ENCODE data around the gene FCGR3B. TPM values are rescaled to one million over a fixed set of nuclear protein-coding genes. Genes with fewer than 3 reads are reported as not detected.
"Not testable (repeated sequence)": the region's sequence is repeated elsewhere in the genome, so short reads cannot be mapped to it uniquely, and the experiment has no call there.

The FCGR3B gene
- total RNA-seq, 1 experiment from 2014 or later = not detected

- not testable (repeated sequence) for DNase-seq, H3K9me3 ChIP-seq, H3K36me3 ChIP-seq, H3K4me3 ChIP-seq, H3K27me3 ChIP-seq
These were observed 42.4 kb downstream of the FCGR3B start for GRCh38 chr1:161588596-161588995.

DNA sequence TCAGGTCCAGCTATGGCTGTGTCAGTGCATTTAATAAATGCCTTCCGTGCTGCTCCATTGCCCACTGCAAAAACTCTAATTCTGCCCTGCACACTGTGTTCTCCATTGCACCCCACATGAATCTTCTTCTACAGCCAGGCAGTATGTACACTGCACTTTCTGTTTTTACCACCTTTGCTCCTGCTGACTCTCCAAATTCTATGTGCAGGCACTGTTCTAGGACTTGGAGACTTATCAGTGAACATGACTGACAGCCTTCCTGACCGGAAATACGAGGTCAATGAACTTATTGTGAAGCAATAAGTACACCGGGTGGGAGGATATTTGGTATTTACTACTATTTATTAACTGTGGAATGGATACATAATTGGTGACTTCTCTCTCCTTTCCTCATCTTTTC, 48.1 kb downstream of the FCGR3B start:
- not testable (repeated sequence) for H3K27me3 ChIP-seq, H3K36me3 ChIP-seq, DNase-seq

DNA sequence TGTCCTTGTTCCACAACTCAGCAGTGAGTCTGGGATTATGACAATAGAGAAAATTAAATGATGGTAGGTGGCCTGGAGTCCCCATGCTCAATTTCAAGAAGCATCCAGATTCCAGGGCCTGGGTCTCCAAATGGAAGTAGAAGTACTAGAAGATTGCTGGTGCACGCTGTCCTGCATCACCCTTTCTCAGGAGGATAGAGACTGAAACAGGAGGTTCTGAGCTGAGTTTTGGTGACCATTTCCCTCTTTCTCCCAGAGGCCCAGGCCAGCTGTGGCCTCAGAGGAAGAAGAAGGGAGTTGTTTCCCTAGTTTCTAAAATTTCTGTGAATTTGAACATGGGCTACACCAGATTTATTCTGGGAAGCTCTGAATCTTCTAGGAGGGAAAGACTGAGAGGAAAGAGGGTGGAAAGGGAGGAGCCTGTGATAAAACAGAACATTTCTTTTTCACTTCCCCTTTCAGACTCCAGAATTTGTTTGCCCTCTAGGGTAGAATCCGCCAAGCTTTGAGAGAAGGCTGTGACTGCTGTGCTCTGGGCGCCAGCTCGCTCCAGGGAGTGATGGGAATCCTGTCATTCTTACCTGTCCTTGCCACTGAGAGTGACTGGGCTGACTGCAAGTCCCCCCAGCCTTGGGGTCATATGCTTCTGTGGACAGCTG, 50.0 kb downstream of the FCGR3B start:
- H3K36me3 ChIP-seq, H3K27me3 ChIP-seq, H3K4me3 ChIP-seq, DNase-seq, H3K9me3 ChIP-seq: not testable (repeated sequence)

More for the DNA sequence above, 48.1 kb downstream of the FCGR3B start:
- not testable (repeated sequence) for H3K4me3 ChIP-seq, H3K9me3 ChIP-seq

GRCh38 chr1:161579856-161580507, 51.0 kb downstream of the FCGR3B start:
- H3K27me3 ChIP-seq, H3K9me3 ChIP-seq: not testable (repeated sequence)

GRCh38 chr1:161576676-161577075, 54.3 kb downstream of the FCGR3B start:
- not testable (repeated sequence) for H3K27me3 ChIP-seq, H3K9me3 ChIP-seq, H3K4me3 ChIP-seq, DNase-seq, H3K36me3 ChIP-seq

More at GRCh38 chr1:161579856-161580507, 51.0 kb downstream of the FCGR3B start:
- not testable (repeated sequence) for H3K4me3 ChIP-seq, DNase-seq, H3K36me3 ChIP-seq

Other genes starting within 250 kb of the FCGR3B start
- gene FCGR2A, start 125.7 kb downstream of the FCGR3B start, total RNA-seq (2014; rRNA removed; shearing (Covaris generic); ENCODE audit: low replicate concordance) = 2.3 TPM in 1 of 2 replicates, not detected in the other
- 1.1 and 1.9 TPM in 2 replicates for gene HSPA6, start 106.6 kb downstream of the FCGR3B start, total RNA-seq (2014; rRNA removed; shearing (Covaris generic); ENCODE audit: low replicate concordance)
- not detected in 2 replicates for gene FCGR3A, start 81.4 kb downstream of the FCGR3B start, total RNA-seq (2014; rRNA removed; shearing (Covaris generic); ENCODE audit: low replicate concordance)
- gene FCGR2B, start 32.0 kb upstream of the FCGR3B start, total RNA-seq (2014; rRNA removed; shearing (Covaris generic); ENCODE audit: low replicate concordance) = not detected in 2 replicates
- 2.2 TPM in 1 of 2 replicates, not detected in the other for gene FCRLA, start 76.1 kb upstream of the FCGR3B start, total RNA-seq (2014; rRNA removed; shearing (Covaris generic); ENCODE audit: low replicate concordance)
- 0.47 and 3.1 TPM in 2 replicates for gene FCRLB, start 90.4 kb upstream of the FCGR3B start, total RNA-seq (2014; rRNA removed; shearing (Covaris generic); ENCODE audit: low replicate concordance)
- gene DUSP12, start 118.6 kb upstream of the FCGR3B start, total RNA-seq (2014; rRNA removed; shearing (Covaris generic); ENCODE audit: low replicate concordance) = 64.9 and 126 TPM in 2 replicates
- 17.2 and 19.4 TPM in 2 replicates for gene ATF6, start 135.1 kb upstream of the FCGR3B start, total RNA-seq (2014; rRNA removed; shearing (Covaris generic); ENCODE audit: low replicate concordance)